Right lobe of liver (tissue), 4 donors: ENCODE data around the gene SAMD5.

Experiments
- CTCF ChIP-seq, 4 donors: fragments of 200-600 bp in 3 of 4; fragments of 450-650 bp in 1 of 4; IDR thresholded peaks; one replicate each; pipeline versions ENCODE4 v1.5.1 to v1.8.0; 2016 to 2022; ENCODE audit warnings: antibody characterized with exemption in 4 of 4, mild to moderate bottlenecking in 2 of 4
- POLR2A ChIP-seq: fragments of 450-650 bp; IDR thresholded peaks from one replicate; pipeline ENCODE4 v1.6.1; 2017; ENCODE audit warnings: antibody characterized with exemption, mild to moderate bottlenecking
- donor health status: DM: no; HTN: no; CAD: no.
- donor health status: DM: no; HTN: no; CAD: no.
- donor health status: DM: no; HTN: yes; CAD: no.

- TF ChIP-seq CTCF (IDR thresholded peaks at IDR 0.05) (no peak), POLR2A (no peak)
Observed at GRCh38 chr6:147467428-147467827, 41.1 kb upstream of the SAMD5 start.
